Keratinocyte (primary cell): ENCODE data around the gene MAP4K3. TPM values are rescaled to one million over a fixed set of nuclear protein-coding genes. Genes with fewer than 3 reads are reported as not detected.

ENCODE experiments used
- DNase-seq: peaks from one replicate; pipeline ENCODE4 v3.0.0-alpha.2; 2011; ENCODE audit warnings: low read depth, missing footprints, low spot score
- FAIRE-seq: peaks from 2 replicates; lab custom pipeline; 2011; peaks lifted over from hg19 to GRCh38; lab: Jason Lieb, UNC
- H2AFZ ChIP-seq: 2 replicates; pipeline ENCODE4 v1.6.0; 2012; ENCODE audit warnings: low read length, control low read depth, inconsistent platforms; ENCODE audit not compliant: control insufficient read depth
- H3K27ac ChIP-seq: 2 replicates; pipeline ENCODE4 v1.5.1; 2011; ENCODE audit warnings: low read length; ENCODE audit not compliant: control insufficient read depth, insufficient read depth
- H3K27me3 ChIP-seq: 3 replicates; pipeline ENCODE4 v1.6.0; 2011; ENCODE audit warnings: low read length; ENCODE audit not compliant: control insufficient read depth, insufficient read depth; ENCODE audit errors: extremely low read depth
- H3K36me3 ChIP-seq, 2 experiments: 2 replicates in 1 of 2; 3 replicates in 1 of 2; pipeline ENCODE4 v1.5.1; 2011; ENCODE audit warnings: low read length in 2 of 2, mild to moderate bottlenecking in 1 of 2; ENCODE audit not compliant: control insufficient read depth in 2 of 2, insufficient read depth in 2 of 2; ENCODE audit errors: extremely low read depth in 1 of 2
- H3K4me1 ChIP-seq: 3 replicates; pipeline ENCODE4 v1.5.1; 2011; ENCODE audit warnings: low read length; ENCODE audit not compliant: control insufficient read depth, insufficient read depth; ENCODE audit errors: extremely low read depth
- H3K4me2 ChIP-seq: 3 replicates; pipeline ENCODE4 v1.6.0; 2011; ENCODE audit warnings: low read depth, low read length; ENCODE audit not compliant: control insufficient read depth, insufficient read depth; ENCODE audit errors: extremely low read depth
- H3K4me3 ChIP-seq, 3 experiments: fragments of 200-600 bp in 1 of 3; sonication (generic) in 1 of 3; 2 replicates in 2 of 3; 3 replicates in 1 of 3; pipeline ENCODE4 v1.5.1; 2011 to 2016; ENCODE audit warnings: low read length in 3 of 3, mild to moderate bottlenecking in 3 of 3, control low read depth in 2 of 3, inconsistent platforms in 1 of 3, low read depth in 1 of 3, mixed read lengths in 1 of 3, mixed run types in 1 of 3, moderate library complexity in 1 of 3; ENCODE audit not compliant: control insufficient read depth in 2 of 3, insufficient read depth in 2 of 3; ENCODE audit errors: extremely low read depth in 1 of 3
- H3K79me2 ChIP-seq: 2 replicates; pipeline ENCODE4 v1.6.0; 2012; ENCODE audit warnings: low read length; ENCODE audit not compliant: control insufficient read depth, insufficient read depth
- H3K9ac ChIP-seq: 3 replicates; pipeline ENCODE4 v1.6.0; 2011; ENCODE audit warnings: low read length; ENCODE audit not compliant: control insufficient read depth, insufficient read depth; ENCODE audit errors: extremely low read depth
- H3K9me1 ChIP-seq: 3 replicates; pipeline ENCODE4 v1.6.0; 2011; ENCODE audit warnings: low read length; ENCODE audit not compliant: control insufficient read depth, insufficient read depth; ENCODE audit errors: extremely low read depth
- H3K9me3 ChIP-seq: 2 replicates; pipeline ENCODE4 v1.5.1; 2012; ENCODE audit warnings: low read depth, low read length; ENCODE audit not compliant: control insufficient read depth
- H4K20me1 ChIP-seq: 3 replicates; pipeline ENCODE4 v1.6.0; 2011; ENCODE audit warnings: low read length; ENCODE audit not compliant: control insufficient read depth, insufficient read depth; ENCODE audit errors: extremely low read depth
- CTCF ChIP-seq, 3 experiments: IDR thresholded peaks in 1 of 3; conservative IDR thresholded peaks in 1 of 3; optimal IDR thresholded peaks in 1 of 3; 2 replicates in 2 of 3; 3 replicates in 1 of 3; pipeline versions ENCODE3 to v1.5.1; 2011; ENCODE audit warnings: low read length in 3 of 3, mild to moderate bottlenecking in 3 of 3, moderate library complexity in 2 of 3, control low read depth in 1 of 3, inconsistent platforms in 1 of 3; ENCODE audit not compliant: insufficient read depth in 2 of 3; ENCODE audit errors: extremely low read depth in 1 of 3
- EZH2 ChIP-seq: IDR thresholded peaks from one replicate; pipeline ENCODE4 v1.6.1; 2012; ENCODE audit warnings: inconsistent platforms, mild to moderate bottlenecking, low read length, moderate library complexity
- dilution Hi-C: fragments of 300-500 bp; cut with MboI; formaldehyde crosslinking; loops from one replicate; pipeline ENCODE4 v1.7.0; 2020; ENCODE audit warnings: low sequenced_read_pairs; ENCODE audit not compliant: extremely low pct_ligation_motif_present
- polyA plus RNA-seq, 5 experiments: library from polyadenylated mRNA; depleted of rRNA in 3 of 5; stranded (reverse) in 3 of 5; stranded (forward) in 1 of 5; unstranded in 1 of 5; fragments of >200 nt; gene quantifications; 1 replicate in 1 of 5; 2 replicates in 3 of 5; 3 replicates in 1 of 5; pipeline versions ENCODE4 v1.2.1 to v1.2.3, GENCODE V29; 2011 to 2012; ENCODE audit warnings: missing spikeins in 2 of 5, low read depth in 1 of 5, low replicate concordance in 1 of 5

Gene MAP4K3
- polyA plus RNA-seq, 1 donor (not counting 4 experiments of a cell fraction or from before 2014, with no cell fraction given), result 19.4 TPM

- TF ChIP-seq CTCF (optimal IDR thresholded peaks at IDR 0.05 in 1 of 3, IDR thresholded peaks at IDR 0.05 in 1 of 3, conservative IDR thresholded peaks at IDR 0.05 in 1 of 3; ENCODE audit: extremely low read depth in 1 of 3, insufficient read depth in 2 of 3, low read length in 3 of 3), result no peak
- no peak for TF ChIP-seq EZH2
- dilution Hi-C loops, result no loop called here
- Histone ChIP-seq H3K36me3 (no peaks in the 10 kb centered on the region), H3K27me3 (no peaks in the 10 kb centered on the region), H3K79me2 (no peaks in the 10 kb centered on the region), H3K4me1 (peaks cover 5% of the 10 kb centered on the region), H3K4me3 (no peak overlapping the region), H2AFZ (no peak overlapping the region), H3K9ac (no peak overlapping the region), H3K9me3 (no peaks in the 10 kb centered on the region), H3K27ac (no peak overlapping the region), H3K4me2 (no peak overlapping the region), H3K9me1 (no peaks in the 10 kb centered on the region), H4K20me1 (no peaks in the 10 kb centered on the region)
- DNase-seq (no peak), FAIRE-seq (no peak)
Observed at GRCh38 chr2:39483534-39483933, 46.4 kb upstream of the MAP4K3 start.

GRCh38 chr2:39481611-39482010 is 44.5 kb upstream of the MAP4K3 start:
- TF ChIP-seq EZH2 (no peak), CTCF (optimal IDR thresholded peaks at IDR 0.05 in 1 of 3, IDR thresholded peaks at IDR 0.05 in 1 of 3, conservative IDR thresholded peaks at IDR 0.05 in 1 of 3; ENCODE audit: extremely low read depth in 1 of 3, insufficient read depth in 2 of 3, low read length in 3 of 3) (no peak)
- Histone ChIP-seq H3K4me3 (no peak overlapping the region), H4K20me1 (no peaks in the 10 kb centered on the region), H3K4me2 (peak overlapping the region; percentile 13), H3K9me3 (no peaks in the 10 kb centered on the region), H3K4me1 (peaks cover 5% of the 10 kb centered on the region), H3K9ac (no peak overlapping the region), H3K9me1 (no peaks in the 10 kb centered on the region), H3K27me3 (no peaks in the 10 kb centered on the region), H3K79me2 (no peaks in the 10 kb centered on the region), H2AFZ (no peak overlapping the region), H3K27ac (peak overlapping the region; percentile 17), H3K36me3 (no peaks in the 10 kb centered on the region)
- FAIRE-seq (peak; percentile 9), DNase-seq (no peak)
- dilution Hi-C loops, result no loop called here
